ENCODE results near the gene SNRPA.

GRCh38 chr19:40763963-40764362 is 13.0 kb downstream of the SNRPA start:
- TF ChIP-seq POLR2AphosphoS5 (IDR thresholded peaks at IDR 0.05; ENCODE audit: low read depth, low read length) (no peak), POLR2A (IDR thresholded peaks at IDR 0.05; ENCODE audit: low read depth, low read length) (no peak)
